Right hindlimb (tissue), 1 donor: ENCODE data around the gene STRN3.
"Not testable (repeated sequence)": the region's sequence is repeated elsewhere in the genome, so short reads cannot be mapped to it uniquely, and the experiment has no call there.

Experiments used
- DNase-seq: peaks from one replicate; pipeline ENCODE4 v3.0.0-alpha.2; 2018

STRN3 gene

DNA sequence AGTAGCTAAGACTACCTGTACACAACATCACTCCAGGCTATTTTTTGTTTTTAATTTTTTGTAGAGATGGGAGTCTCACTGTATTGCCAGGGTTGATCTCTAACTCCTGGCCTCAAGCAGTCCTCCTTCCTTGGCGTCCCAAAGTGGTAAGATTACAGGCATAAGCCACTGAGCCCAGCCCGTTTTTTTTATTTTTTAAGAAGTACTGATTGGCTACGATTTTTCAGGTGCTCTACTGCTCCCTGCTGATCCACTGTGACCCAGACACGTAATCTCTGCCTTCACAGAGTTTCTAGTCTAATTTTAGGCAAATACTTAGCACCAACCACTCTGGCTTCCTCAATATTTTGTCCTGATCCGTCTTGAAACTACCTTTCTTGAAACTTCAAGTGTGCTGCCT is 4.3 kb upstream of the STRN3 start:
- DNase-seq, result no peak

DNA sequence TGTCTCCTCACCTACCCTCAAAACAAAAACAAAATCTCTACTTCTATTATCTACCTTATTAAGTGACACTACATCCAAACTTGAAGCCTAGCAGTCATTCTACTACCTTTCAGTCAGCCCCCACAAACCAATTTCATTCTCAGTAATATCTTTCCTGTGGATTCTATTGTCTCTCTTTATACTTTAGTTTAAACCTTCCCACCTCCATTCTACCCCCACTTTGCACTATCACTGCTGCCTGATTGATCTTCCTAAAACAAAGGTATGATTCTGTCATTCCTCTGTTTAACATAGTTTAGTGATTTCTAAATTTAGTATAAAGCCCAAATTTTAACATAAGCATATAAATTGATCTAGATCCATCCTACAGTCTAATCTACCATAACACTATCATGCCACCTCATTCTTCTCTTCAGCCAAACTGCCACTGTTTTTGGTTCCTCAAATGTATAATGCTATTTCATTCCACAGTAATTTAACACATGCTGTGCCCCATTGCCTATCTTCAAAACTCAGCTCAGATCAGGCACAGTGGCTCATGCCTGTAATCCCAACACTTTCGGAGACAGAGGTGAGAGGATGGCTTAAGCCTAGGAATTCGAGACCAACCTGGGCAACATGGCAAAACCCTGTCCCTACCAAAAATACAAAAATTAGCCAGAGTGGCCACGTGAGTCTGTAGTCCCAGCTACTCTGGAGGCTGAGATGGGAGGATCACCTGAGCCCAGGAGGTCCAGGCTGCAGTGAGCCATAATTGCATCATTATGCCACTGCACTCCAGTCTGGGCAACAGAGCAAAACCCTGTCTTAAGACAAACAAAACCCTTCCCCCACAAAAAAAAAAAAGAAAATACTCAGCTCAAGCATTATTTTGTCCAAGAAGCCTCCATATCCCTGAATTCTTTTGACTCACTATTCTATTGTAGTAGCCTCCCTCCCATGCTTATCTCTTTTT is 3.1 kb upstream of the STRN3 start:
- no peak for DNase-seq

DNA sequence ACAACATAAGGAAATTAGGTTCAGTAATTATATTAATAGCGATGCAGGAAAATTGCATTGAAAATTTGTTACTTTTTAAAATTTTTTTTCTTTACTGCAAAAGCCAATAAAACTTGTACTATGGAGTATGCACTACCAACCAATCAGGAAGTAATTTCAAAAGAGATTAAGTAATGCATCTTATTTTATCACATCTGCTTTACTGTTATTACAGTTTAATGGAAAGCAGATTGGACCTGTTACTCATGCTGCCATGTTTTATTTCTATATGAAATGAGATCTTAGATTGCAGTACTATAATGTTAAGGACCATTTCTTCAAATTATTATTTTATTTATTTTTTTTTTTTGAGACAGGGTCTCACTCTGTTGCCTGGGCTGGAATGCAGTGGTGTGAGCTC is 1.7 kb upstream of the STRN3 start:
- no peak for DNase-seq

DNA sequence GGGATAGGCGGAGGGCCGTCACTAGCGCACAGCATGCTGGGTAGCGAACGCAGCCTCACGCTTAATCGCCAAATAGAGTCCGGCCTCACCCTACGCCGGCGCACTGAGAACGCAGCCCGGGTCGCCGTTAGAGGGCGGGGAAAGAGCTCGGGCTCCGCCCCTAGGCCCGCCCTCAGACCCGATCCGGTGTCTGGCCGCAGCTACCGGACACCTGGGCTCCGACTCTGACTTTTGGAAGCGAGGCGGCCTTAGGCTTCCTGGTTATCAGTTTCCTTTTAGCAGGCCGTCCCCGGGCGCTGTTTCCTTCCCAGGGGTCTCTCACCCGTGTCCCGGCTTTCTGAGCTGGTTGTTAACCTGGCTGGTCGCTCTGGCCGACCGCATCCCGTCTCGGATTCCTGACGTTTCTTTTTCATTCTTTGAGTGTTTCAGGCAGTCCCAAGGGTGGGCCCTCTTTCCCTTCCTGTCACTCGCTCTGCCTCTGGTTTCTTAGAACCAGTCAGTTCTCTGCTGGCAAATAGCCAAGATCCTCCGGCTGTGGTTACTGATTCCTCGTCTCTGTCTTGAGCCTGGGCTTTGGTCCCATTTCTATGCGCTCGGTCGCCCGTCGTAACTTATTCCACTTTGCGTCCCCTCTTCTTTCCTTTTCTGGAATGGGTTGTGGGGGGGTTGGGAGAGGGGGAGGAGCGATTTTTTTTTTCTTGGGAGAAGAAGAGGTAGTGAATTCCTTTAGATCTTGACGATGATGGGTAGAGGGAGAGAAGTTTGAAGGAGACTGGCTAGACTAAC is 464 bp upstream of the STRN3 start:
- DNase-seq, result peak; percentile 99

DNA sequence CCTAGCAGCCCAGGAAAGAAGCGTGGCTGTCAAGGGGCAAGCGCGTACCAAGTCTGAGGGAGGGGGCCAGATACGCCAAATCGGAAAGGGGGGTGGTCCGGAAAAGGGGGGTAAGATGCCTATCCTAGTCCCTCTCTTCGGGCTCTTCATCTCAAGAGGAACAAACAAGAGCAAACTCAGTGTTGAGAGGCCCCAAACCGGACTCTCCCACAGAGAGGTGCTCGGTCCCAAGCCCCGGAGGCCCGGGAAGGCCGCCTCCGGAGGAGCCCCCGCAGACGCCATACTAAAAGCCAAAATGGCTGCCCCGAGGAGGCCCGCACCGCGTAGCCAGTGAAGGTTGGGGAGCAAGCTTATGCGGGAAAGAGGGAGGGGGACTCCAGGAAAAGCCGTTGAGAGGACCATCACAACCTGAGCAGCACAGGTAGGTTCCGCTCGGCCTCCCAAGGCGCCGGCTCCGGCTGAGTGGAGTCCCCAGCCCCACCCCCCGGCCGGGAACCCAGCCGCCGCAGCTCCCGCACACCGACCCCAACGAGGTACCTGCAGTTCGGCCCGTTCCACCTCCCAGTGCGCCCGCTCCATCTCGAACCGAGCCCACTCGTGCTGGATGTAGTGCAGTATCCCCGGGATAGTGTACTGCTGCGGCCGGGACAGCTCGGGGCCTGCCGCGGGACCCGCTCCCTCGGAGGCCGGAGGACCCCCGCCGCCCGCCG is 657 bp downstream of the STRN3 start, which contains the start of gene AP4S1:
Gene AP4S1 (plus strand): TSS at position 283 of the 710 bp plus-strand sequence. CDS start 40,548 bp downstream, outside the sequence.
- peak; percentile 71 for DNase-seq

DNA sequence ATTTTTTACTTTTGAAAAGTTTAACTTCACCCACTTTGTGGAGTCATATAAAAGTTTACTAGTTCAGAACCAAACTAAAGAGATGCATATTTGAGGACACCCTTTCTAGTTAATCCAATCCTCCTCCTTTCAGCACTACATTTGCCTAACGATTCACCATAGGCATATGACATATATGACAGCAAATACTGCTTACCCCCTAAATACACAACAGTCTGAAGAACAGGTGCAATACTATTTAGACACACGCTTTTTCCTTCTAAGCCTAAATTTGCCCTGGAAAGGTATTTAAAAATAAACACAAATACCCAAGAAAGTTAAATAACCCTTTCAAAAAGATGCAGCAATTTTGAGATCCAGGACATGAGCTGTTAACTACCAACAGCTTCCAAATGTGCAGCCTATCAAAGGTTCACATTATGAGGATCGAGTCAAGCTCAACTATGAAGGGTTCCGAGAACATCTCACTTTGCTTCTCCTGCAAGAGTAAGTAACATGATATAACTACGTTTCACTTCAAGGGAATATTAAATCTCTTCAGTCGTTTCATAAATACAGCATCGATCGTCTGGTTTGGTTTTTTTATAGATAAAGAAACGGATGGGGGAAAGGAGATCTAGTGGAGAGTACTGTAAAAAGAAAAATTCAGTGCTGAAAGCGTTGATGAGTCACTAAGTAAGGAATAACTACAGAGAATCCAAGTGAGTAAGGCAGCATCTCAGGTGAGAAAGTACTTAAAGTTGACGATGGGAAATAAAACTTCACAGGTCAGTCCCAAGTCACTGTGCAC is 1.4 kb downstream of the STRN3 start:
- DNase-seq, result no peak

DNA sequence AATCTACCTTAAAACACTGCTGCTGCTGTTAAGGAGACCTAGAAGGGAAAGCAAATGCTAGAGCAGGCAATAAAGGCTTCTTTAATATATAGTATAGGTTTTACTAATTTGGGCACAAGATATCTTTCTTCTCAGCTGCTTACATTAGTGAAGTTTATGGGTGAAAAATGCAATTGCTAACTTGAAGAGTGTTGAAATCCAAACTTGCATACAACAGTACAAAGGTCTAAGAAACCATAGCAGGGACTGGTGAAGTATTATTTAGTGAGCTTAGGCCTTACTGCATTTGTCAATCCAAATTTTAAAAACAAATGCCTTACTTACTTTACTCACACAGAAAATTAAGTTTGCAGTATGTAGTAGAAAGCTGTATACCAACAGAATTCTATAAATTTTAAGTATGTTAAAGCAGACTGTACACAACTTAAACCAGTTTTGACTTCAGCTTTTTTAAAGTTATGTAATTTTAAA is 2.1 kb downstream of the STRN3 start:
- no peak for DNase-seq

DNA sequence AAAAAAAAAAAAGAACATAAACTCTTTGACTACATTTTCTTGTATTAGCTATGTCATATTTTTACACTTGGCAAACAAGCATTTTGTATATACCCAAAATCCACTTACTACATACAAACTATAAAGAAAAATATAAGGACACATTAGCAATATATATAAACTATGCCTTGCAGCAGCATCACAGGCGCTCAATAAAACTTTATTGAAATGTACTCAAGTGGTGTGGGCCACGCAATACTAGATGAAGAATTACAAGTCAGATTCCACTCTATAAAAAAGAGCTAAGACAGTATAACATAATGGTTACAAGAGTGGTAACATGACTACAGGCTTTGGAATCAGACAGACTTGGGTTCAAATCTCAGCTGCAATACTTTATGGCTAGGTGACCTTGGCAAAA is 3.8 kb downstream of the STRN3 start:
- no peak for DNase-seq

DNA sequence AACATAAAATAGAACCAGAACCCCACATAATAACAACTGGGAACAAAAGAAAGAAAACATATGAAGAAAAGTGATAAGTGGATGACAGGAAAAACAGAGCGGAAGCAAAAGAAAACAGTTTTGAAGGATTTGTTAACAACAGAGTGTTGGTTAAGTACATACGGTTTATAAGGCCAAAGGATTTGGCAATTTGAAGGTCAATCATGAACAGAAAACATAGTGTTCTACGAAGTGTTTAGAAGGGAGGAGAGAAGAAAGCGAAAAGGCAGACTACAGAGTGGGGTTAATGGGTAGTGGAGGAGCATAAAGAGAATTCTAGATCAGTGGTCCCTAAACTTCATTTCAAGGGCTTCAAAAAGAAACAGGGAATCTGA is 4.6 kb downstream of the STRN3 start:
- DNase-seq, result no peak

DNA sequence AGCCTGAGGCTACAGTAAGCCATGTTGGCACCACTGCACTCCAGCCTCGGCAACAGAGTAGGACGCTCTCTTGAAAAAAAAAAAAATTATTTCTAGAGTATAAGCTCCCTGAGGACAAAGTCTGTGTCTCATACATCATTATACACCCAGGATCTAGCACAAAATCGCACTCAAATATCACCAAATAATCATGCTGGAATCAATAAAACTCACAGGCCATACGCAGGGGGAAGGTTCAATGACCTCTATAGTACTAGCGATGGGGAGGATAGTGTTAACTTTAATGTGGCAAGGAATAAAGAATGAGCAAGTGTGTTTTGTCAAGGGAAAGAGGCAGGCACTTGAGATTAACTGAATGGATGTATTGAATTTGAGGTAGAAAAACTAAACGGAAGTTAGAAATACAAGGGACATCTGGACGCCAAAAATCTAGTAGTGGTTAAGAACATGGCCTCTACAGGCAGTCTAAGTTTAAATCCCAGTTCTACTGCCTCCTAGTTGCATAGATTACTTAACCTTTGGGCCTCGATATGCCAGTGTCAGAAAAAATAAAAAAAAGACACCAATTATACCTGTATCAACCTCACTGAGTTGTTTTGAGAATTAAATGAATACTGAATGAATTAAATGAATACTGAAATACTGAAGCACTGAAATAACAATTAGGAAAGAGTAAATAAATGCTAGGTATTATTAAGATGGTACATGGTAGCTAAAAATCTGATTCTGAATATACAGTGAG is 5.2 kb downstream of the STRN3 start:
- DNase-seq, result no peak

DNA sequence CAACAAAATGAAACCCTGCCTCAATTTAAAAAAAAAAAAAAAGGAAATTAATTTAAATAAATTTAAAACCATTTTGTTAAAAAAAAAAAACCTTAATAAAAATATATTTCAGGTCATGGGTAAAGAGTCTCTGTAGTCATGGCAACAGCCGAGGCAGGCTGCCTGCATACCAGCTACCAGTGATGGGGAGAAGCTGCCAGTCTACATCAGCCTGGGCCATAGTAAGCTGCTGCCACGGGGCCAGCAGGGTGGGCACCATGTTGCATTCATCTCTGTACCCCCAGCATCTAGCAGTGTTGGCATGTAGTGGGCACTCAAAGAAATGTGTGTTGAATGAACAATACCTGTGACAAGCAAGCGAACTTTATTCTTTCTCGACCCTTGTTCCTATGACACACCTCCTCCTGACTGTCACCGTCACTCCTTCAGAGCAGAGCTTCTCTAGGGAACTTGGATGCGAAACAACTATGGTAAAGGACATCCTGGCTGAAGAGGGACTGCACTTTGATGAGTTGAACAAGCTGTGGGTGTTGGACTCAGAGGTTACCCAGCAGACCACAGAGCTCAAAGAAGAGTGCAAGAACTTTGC is 8.0 kb downstream of the STRN3 start:
- DNase-seq, result no peak

DNA sequence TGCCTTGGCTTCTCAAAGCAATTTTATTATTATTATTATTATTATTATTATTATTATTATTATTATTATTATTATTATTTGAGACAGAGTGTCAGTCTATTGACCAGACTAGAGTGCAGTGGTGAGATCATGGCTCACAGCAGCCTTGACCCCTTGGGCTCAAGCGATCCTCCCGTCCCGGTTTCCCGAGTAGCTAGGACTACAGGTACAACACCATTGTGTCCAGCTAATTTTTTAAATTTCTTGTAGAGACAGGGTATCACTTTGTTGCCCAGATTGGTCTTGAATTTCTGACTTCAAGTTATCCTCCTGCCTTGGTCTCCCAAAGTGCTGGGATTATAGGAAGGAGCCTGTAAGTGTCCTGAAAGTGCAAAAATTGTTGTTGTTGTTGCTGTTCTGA is 12.3 kb downstream of the STRN3 start:
- DNase-seq, result no peak

DNA sequence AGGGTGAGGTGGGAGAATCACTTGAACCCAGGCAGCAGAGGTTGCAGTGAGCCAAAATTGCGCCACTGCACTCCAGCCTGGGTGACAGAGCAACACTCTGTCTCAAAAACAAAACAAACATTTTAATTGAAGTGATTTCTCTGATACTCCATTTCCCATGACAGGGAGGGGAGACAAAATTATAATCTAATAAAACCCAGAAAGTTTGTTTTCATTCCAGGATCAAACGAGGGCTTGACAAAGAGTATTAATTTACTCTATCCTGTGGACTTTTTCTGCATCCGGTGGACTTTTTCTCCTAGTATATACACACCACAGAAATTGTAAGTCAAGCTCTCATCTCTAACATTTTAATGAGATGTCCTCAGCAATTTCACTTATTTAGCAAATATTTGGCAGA is 15.2 kb downstream of the STRN3 start:
- no peak for DNase-seq

DNA sequence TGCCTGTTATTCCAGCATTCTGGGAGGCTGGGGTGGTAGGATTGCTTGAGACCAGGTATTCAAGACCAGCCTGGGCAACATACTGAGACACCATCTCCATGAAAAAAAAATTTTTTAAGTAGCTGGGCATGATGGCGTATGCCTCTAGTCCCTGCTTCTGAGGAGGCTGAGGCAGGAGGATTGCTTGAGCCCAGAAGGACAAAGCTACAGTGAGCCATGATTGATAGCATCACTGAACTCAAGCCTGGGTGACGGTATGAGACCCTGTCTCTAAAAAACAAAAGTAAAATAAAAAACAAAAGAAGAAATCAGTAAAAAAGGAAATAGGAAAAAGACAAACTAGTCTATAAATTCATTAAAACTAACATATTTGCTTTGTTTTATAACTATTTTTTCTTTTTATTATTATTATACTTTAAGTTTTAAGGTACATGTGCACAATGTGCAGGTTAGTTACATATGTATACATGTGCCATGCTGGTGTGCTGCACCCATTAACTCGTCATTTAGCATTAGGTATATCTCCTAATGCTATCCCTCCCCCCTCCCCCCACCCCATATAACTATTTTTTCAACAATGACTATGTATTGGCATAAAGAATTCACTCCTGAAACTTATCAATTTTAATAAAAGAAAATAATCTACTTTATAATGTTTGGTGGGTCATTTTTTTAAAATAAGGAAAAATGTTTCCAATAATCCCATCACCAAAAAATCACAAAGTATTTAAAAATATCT is 16.2 kb downstream of the STRN3 start:
- no peak for DNase-seq

DNA sequence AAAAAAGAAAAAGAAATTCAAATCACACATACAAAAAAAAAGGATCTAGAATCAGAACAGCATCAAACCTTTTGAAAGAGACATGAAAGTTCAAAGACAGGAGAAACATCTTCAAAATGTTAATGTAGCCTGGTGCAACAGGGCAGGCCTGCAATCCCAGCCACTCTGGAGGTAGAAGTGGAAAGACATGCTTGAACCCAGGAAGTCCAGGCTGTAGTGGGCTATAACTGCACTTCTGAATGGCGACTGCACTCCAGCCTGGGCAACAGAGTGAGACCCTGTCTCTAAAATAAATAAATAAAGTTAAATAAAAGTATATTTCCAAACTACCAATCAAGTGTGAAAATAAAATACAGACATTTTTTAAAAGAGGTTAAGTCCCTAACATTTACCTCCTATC is 19.5 kb downstream of the STRN3 start:
- DNase-seq, result no peak

DNA sequence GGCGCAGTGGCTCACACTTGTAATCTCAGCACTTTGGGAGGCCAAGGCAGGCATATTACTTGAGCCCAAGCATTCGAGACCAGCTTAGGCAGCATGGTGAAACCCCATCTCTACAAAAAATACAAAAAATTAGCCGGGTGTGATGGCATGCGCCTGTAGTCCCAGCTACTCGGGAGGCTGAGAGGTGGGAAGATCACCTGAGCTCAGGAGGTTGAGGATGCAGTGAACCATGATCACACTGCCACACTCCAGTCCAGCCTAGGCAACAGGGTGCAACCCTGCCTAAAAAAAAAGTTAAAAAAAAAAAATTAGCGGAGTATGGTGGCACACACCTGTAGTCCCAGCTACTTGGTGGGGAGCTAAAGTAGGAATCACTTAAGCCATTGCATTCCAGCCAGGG is 22.2 kb downstream of the STRN3 start:
- DNase-seq, result not testable (repeated sequence)

DNA sequence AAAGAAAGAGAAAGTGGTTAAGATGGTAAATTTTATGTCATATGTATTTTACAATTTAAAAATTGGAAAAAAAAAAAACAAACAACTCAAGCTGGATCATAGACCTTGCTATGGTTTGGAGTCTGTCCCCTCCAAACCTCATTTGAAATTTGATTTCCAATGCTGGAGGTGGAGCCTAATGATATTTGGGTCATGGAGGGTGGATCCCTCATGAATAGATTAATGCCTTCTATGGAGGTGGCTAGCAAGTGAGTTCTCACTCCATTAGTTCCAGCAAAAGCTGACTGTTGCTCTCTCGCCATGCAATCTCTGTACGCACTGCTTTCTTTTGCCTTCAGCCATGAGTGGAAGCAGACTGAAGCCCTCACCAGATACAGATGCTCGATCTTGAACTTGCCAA is 22.9 kb downstream of the STRN3 start:
- no peak for DNase-seq

DNA sequence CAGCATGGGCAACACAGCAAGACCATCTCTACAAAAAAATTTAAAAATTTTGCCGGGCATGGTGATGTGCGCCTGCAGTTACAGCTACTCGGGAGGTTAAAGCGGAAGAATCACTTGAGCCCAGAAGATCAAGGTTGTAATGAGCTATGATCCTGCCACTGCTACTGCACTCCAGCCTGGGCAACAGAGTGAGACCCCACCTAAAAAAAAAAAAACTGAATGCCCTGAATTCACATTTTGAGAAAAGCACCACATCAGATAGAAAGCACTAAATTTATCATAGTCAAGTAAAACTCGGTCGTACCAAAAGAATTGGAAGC is 24.9 kb downstream of the STRN3 start:
- no peak for DNase-seq

DNA sequence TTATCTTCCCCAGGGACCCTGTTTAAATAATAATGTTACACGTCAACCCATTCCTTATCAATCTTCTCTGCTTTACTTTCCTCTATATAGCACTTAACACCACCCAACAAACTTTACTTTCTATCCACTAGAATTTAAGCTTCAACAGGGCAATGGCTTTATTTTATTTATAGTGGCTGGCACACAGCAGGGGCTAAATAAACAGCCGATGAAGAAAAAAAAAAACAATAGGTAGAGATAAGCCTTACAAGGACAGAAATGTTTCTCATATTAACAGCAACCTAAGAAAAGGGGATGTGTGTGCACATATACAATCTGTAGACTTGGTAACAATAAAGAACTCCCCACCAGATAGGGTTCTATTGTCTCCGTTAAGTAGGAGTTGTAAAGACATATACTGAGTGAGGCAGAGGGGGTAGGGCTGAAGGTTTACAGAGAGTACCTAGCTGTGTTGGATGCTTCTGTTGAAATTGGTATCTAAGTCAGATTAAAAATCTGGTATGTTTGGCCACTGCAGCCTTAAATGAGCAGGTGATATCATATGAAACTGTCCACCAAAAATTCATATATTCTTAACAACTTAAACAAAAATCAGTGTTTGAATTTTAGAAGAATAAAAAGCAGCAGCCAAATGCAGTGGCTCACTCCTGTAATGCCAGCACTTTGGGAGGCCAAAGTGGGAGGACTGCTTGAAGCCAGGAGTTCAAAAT is 25.4 kb downstream of the STRN3 start:
- no peak for DNase-seq
